NT2/D1 (cell line): ENCODE data around the gene BCL2L1.

Experiments used
- SUZ12 ChIP-seq: IDR thresholded peaks from 2 replicates; pipeline ENCODE4 v1.6.1; 2011; ENCODE audit not compliant: insufficient read length, insufficient read depth; ENCODE audit errors: extremely low read depth
- YY1 ChIP-seq: IDR thresholded peaks from 2 replicates; pipeline ENCODE4 v1.6.1; 2011; ENCODE audit not compliant: insufficient read length, insufficient read depth
- ZNF274 ChIP-seq: IDR thresholded peaks from 2 replicates; pipeline ENCODE4 v1.6.1; 2011; ENCODE audit warnings: mild to moderate bottlenecking, low read depth, low read length

GRCh38 chr20:31693987-31694661 is 28.5 kb downstream of the BCL2L1 start:
- TF ChIP-seq SUZ12 (no peak), ZNF274 (no peak), YY1 (no peak)
